Stimulated activated CD4-positive, alpha-beta T cell treated with anti-CD3 and anti-CD28 coated beads, Interleukin-1b, Interleukin-23, amount 100 ng/mL, for 1 hour (primary cell): ENCODE measurements around the gene RNF7.
"Not testable (repeated sequence)": the region's sequence is repeated elsewhere in the genome, so short reads cannot be mapped to it uniquely, and the experiment has no call there.

Experiments used
- DNase-seq, 2 donors: peaks; one replicate each; pipeline ENCODE4 v3.0.0-alpha.2; 2020; ENCODE audit warnings: low read depth in 2 of 2

RNF7 gene

GRCh38 chr3:141738022-141738890 is at the start of gene RNF7:
Gene RNF7, plus strand, starts transcription at chr3:141738298. Its CDS starts 44 bp downstream, at chr3:141738342.
- peak; percentile 93 to 94 for DNase-seq

GRCh38 chr3:141690431-141691072 is 47.5 kb upstream of the RNF7 start:
- no peak for DNase-seq

GRCh38 chr3:141691471-141691870 is 46.6 kb upstream of the RNF7 start:
- DNase-seq, result not testable (repeated sequence)

- not testable (repeated sequence) for DNase-seq
Measured at GRCh38 chr3:141692973-141693372, 45.1 kb upstream of the RNF7 start.

GRCh38 chr3:141699324-141699723 is 38.8 kb upstream of the RNF7 start:
- no peak for DNase-seq

GRCh38 chr3:141699897-141700296 is 38.2 kb upstream of the RNF7 start:
- no peak for DNase-seq

- not testable (repeated sequence) for DNase-seq
Measured at GRCh38 chr3:141703367-141703766, 34.7 kb upstream of the RNF7 start.

- DNase-seq, result no peak
Measured at GRCh38 chr3:141707741-141708203, 30.3 kb upstream of the RNF7 start.

GRCh38 chr3:141708367-141708766 is 29.7 kb upstream of the RNF7 start:
- no peak for DNase-seq

GRCh38 chr3:141709126-141709770 is 28.9 kb upstream of the RNF7 start:
- no peak for DNase-seq

- no peak for DNase-seq
Measured at GRCh38 chr3:141710121-141710520, 28.0 kb upstream of the RNF7 start.

GRCh38 chr3:141710888-141711616 is 27.0 kb upstream of the RNF7 start:
- DNase-seq, result no peak

- no peak for DNase-seq
Measured at GRCh38 chr3:141714671-141715070, 23.4 kb upstream of the RNF7 start.

- DNase-seq, result no peak
Measured at GRCh38 chr3:141722081-141722480, 16.0 kb upstream of the RNF7 start.

GRCh38 chr3:141722648-141723047 is 15.4 kb upstream of the RNF7 start:
- DNase-seq, result no peak

- DNase-seq, result no peak
Measured at GRCh38 chr3:141723255-141723654, 14.8 kb upstream of the RNF7 start.

GRCh38 chr3:141724186-141724585 is 13.9 kb upstream of the RNF7 start:
- DNase-seq, result no peak

GRCh38 chr3:141725036-141725435 is 13.1 kb upstream of the RNF7 start:
- no peak for DNase-seq

- no peak for DNase-seq
Measured at GRCh38 chr3:141726483-141726882, 11.6 kb upstream of the RNF7 start.

- DNase-seq, result no peak
Measured at GRCh38 chr3:141728355-141728892, 9.7 kb upstream of the RNF7 start.

GRCh38 chr3:141729240-141729639 is 8.9 kb upstream of the RNF7 start:
- DNase-seq, result no peak

GRCh38 chr3:141735176-141735575 is 2.9 kb upstream of the RNF7 start:
- DNase-seq, result no peak
